GM12891 (cell line): Measurements from ENCODE around the gene CAMTA1.

ENCODE experiments used
- DNase-seq: peaks from one replicate; pipeline ENCODE4 v3.0.0; 2011; ENCODE audit warnings: low spot score; ENCODE audit not compliant: insufficient read length
- FAIRE-seq: peaks from 2 replicates; lab custom pipeline; 2011; peaks lifted over from hg19 to GRCh38; lab: Jason Lieb, UNC
- PAX5 ChIP-seq: IDR thresholded peaks from 2 replicates; pipeline ENCODE4 v1.6.1; 2011; ENCODE audit warnings: low read length, moderate library complexity, mild to moderate bottlenecking; ENCODE audit not compliant: insufficient read depth, severe bottlenecking
- POLR2A ChIP-seq: IDR thresholded peaks from 2 replicates; pipeline ENCODE4 v1.6.1; 2011; ENCODE audit warnings: low read depth, low read length, control low read depth
- POLR2AphosphoS5 ChIP-seq: IDR thresholded peaks from 2 replicates; pipeline ENCODE4 v1.6.1; 2011; ENCODE audit warnings: low read depth, low read length, control low read depth
- POU2F2 ChIP-seq: IDR thresholded peaks from 2 replicates; pipeline ENCODE4 v1.6.1; 2011; ENCODE audit warnings: low read depth, mild to moderate bottlenecking, control low read depth, low read length, moderate library complexity
- SPI1 ChIP-seq: IDR thresholded peaks from 2 replicates; pipeline ENCODE4 v1.6.1; 2011; ENCODE audit warnings: low read depth, low read length, control low read depth
- TAF1 ChIP-seq: IDR thresholded peaks from 2 replicates; pipeline ENCODE4 v1.6.1; 2011; ENCODE audit warnings: low read depth, low read length, control low read depth

Gene CAMTA1

DNA sequence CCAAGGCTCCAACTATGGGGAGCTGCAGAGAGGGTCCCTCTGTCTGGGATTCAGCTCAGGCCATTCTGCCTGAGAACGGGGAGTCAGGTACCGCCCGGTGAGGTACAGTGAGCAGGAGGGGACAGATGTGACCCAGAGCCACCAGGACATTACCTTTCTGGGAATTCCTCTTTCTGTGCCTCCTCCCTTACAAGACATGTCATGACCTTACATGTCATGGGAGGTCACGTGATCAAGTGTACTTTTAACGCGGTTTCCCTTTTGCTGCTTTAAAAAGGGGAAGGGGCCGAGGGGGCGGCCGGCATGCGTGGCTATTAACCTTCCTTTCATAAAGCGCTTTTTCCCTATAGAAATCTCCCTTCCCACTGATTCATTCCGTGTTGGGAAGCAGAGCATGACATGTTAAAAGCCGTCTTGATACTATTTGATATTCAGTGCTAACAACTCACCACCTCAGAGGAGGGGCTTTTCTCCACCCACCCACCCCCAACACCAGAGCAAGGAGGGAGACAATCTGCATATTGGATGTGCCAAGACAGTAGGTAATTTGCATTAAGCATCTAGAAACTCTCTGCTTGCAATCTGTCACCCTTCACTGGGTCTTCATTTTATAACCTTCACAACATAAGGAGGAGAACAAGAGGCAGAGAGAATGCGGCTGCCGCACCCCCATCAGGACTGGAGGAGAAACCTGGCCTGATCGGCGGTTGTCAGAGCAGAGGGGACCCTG is 872.2 kb downstream of the CAMTA1 start:
- FAIRE-seq (no peak), DNase-seq (no peak)

GRCh38 chr1:7658099-7658498 is 872.8 kb downstream of the CAMTA1 start:
- FAIRE-seq: no peak
- TF ChIP-seq POU2F2 (no peak), PAX5 (no peak), POLR2A (no peak), POLR2AphosphoS5 (no peak), SPI1 (no peak), TAF1 (no peak)
- no peak for DNase-seq

More for the DNA sequence above, 872.2 kb downstream of the CAMTA1 start:
- TF ChIP-seq TAF1 (no peak), PAX5 (no peak), POLR2AphosphoS5 (no peak), POU2F2 (no peak), POLR2A (no peak), SPI1 (no peak)

- DNase-seq: no peak
- FAIRE-seq: no peak
- TF ChIP-seq TAF1 (no peak), SPI1 (no peak), POLR2A (no peak), POU2F2 (no peak), POLR2AphosphoS5 (no peak), PAX5 (no peak)
These were observed 874.3 kb downstream of the CAMTA1 start for GRCh38 chr1:7659514-7659913.

DNA sequence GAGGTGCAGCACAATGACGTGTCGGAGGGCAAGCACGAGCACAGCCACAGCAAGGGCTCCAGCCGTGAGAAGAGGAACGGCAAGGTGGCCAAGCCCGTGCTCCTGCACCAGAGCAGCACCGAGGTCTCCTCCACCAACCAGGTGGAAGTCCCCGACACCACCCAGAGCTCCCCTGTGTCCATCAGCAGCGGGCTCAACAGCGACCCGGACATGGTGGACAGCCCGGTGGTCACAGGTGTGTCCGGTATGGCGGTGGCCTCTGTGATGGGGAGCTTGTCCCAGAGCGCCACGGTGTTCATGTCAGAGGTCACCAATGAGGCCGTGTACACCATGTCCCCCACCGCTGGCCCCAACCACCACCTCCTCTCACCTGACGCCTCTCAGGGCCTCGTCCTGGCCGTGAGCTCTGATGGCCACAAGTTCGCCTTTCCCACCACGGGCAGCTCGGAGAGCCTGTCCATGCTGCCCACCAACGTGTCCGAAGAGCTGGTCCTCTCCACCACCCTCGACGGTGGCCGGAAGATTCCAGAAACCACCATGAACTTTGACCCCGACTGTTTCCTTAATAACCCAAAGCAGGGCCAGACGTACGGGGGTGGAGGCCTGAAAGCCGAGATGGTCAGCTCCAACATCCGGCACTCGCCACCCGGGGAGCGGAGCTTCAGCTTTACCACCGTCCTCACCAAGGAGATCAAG is 878.3 kb downstream of the CAMTA1 start:
- no peak for FAIRE-seq
- no peak for TF ChIP-seq POLR2A
- TF ChIP-seq TAF1: no peak
- TF ChIP-seq SPI1: no peak
- TF ChIP-seq PAX5: no peak
- TF ChIP-seq POLR2AphosphoS5: no peak
- no peak for TF ChIP-seq POU2F2
- DNase-seq: no peak

DNA sequence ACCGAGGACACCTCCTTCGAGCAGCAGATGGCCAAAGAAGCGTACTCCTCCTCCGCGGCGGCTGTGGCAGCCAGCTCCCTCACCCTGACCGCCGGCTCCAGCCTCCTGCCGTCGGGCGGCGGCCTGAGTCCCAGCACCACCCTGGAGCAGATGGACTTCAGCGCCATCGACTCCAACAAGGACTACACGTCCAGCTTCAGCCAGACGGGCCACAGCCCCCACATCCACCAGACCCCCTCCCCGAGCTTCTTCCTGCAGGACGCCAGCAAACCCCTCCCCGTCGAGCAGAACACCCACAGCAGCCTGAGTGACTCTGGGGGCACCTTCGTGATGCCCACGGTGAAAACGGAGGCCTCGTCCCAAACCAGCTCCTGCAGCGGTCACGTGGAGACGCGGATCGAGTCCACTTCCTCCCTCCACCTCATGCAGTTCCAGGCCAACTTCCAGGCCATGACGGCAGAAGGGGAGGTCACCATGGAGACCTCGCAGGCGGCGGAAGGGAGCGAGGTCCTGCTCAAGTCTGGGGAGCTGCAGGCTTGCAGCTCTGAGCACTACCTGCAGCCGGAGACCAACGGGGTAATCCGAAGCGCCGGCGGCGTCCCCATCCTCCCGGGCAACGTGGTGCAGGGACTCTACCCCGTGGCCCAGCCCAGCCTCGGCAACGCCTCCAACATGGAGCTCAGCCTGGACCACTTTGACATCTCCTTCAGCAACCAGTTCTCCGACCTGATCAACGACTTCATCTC is 879.1 kb downstream of the CAMTA1 start:
- FAIRE-seq (no peak), DNase-seq (no peak)
- no peak for TF ChIP-seq TAF1
- no peak for TF ChIP-seq POLR2A
- no peak for TF ChIP-seq POLR2AphosphoS5
- TF ChIP-seq PAX5: no peak
- no peak for TF ChIP-seq SPI1
- TF ChIP-seq POU2F2: no peak

GRCh38 chr1:7664893-7665250 is 879.6 kb downstream of the CAMTA1 start:
- FAIRE-seq (no peak), DNase-seq (no peak)
- TF ChIP-seq PAX5 (no peak), TAF1 (no peak), POU2F2 (no peak), POLR2A (no peak), SPI1 (no peak), POLR2AphosphoS5 (no peak)

- DNase-seq (no peak), FAIRE-seq (no peak)
- TF ChIP-seq POLR2A: no peak
- no peak for TF ChIP-seq TAF1
- TF ChIP-seq POLR2AphosphoS5: no peak
- TF ChIP-seq PAX5: no peak
- no peak for TF ChIP-seq SPI1
- TF ChIP-seq POU2F2: no peak
These were observed 881.0 kb downstream of the CAMTA1 start for GRCh38 chr1:7666249-7666648.

- DNase-seq (no peak), FAIRE-seq (no peak)
- TF ChIP-seq PAX5: no peak
These were observed 881.9 kb downstream of the CAMTA1 start for GRCh38 chr1:7667159-7667558.

DNA sequence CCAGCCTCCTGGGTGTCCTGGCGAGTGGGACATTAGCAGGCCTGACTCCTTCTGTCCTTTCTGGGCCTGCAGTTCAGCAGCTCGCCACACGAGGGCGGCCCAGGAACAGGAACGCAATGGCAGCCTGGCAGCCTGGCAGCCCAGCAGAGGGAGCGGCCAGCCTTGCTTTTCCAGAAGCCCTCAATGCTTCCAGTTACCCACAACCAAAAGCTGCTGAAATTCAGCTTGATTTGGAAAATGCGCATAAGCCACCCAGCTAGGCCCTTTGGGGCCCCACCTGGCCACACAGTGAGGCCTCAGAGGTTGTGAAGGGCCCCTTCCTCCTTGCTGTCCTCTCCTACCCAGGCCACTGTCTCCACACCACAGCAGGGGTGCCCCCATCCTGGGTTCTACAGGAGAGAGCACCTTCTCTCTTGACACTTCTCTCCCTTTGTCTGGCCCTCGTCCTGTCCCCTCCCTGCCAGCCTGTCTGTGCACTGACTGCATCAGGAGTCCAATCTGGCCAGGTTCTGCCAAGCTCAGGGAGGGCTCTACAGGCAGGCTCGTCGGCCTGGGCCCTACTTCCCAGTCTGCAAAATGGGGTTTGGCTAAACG is 882.5 kb downstream of the CAMTA1 start:
- no peak for TF ChIP-seq TAF1
- no peak for TF ChIP-seq PAX5
- TF ChIP-seq POU2F2: no peak
- TF ChIP-seq POLR2AphosphoS5: no peak
- TF ChIP-seq SPI1: no peak
- TF ChIP-seq POLR2A: no peak
- DNase-seq (peak; percentile 92), FAIRE-seq (peak; percentile 92)
